GM18505 (cell line): Measurements from ENCODE around the gene EHBP1.

ENCODE experiments used
- ATAC-seq: cut with Tn5 transposase; IDR thresholded peaks from one replicate; pipeline ENCODE4 v1.9.1; 2021; ENCODE audit not compliant: unreplicated experiment
- POLR2A ChIP-seq: IDR thresholded peaks from 4 replicates; pipeline ENCODE4 v1.6.1; 2011; ENCODE audit warnings: borderline replicate concordance; ENCODE audit not compliant: insufficient read depth, insufficient read length; ENCODE audit errors: extremely low read depth

EHBP1 gene

DNA sequence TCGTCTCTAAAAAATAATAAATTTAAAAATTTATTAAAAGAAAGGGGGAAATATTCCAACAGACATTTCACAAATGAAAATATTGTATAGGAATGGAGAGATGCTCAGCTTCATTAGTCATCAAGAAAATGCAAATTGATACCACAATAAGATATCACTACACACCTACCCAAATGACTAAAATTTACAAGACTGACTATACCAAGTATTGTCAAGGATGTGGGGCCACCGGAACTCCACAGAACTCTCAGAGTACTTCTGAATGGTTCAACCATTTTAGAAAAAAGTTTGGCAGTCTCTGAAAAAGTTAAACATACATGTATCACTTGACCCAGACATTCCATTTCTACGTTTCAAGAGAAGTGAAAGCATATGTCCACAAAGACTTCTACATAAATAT, 163.4 kb downstream of the EHBP1 start:
- no peak for ATAC-seq

GRCh38 chr2:62870966-62871365, 165.5 kb downstream of the EHBP1 start:
- no peak for TF ChIP-seq POLR2A
- ATAC-seq = no peak

More for the DNA sequence above, 163.4 kb downstream of the EHBP1 start:
- TF ChIP-seq POLR2A = no peak

GRCh38 chr2:62871506-62871905, 166.0 kb downstream of the EHBP1 start:
- ATAC-seq = no peak
- TF ChIP-seq POLR2A = no peak

DNA sequence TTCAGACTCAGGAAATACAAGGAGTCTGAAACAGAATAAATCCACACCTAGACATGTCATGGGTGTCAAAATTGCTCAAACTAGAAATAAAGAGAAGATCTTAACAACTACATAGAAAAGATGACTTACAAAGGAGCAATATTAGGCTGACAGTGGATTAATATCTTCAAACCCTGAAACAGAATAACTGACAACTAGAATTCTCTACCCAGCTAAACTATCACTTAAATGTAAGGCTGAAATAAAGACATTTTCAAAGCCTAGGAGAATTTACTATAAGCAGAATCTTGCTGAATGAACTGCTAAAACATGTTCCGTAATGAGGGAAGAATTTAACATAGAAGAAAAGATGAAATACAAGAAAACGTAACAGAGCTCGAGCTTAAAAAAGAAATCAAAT, 168.1 kb downstream of the EHBP1 start:
- ATAC-seq = no peak
- no peak for TF ChIP-seq POLR2A

DNA sequence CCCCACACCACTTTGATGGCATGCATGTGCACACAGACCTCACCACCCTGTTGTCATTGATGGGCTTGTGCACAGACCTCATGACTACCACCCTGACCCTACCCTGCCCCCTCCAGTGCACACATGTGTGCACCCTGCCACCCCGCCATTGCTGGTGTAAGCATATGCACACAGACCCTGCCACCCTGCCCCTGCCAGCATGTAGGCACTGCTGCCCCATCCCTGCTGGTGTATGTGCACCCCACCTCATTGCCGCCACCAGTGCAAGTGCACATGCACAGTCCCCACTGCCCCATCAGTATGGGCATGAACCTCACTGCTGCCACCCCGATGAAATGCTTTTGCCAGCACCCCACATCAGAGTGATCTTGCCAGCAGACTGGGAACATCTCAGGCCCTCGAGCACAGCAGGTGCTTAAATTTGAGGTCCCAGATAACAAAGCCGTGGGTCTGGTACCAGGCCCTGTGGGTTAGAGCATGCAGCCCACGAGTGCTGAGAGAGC, 169.4 kb downstream of the EHBP1 start:
- no peak for ATAC-seq
- TF ChIP-seq POLR2A = no peak

- ATAC-seq = no peak
Measured at GRCh38 chr2:62881162-62881795, 175.8 kb downstream of the EHBP1 start.

GRCh38 chr2:62883629-62884028, 178.1 kb downstream of the EHBP1 start:
- no peak for ATAC-seq
- TF ChIP-seq POLR2A = no peak

More at GRCh38 chr2:62881162-62881795, 175.8 kb downstream of the EHBP1 start:
- no peak for TF ChIP-seq POLR2A

- ATAC-seq = no peak
Measured at GRCh38 chr2:62884086-62884485, 178.6 kb downstream of the EHBP1 start.

DNA sequence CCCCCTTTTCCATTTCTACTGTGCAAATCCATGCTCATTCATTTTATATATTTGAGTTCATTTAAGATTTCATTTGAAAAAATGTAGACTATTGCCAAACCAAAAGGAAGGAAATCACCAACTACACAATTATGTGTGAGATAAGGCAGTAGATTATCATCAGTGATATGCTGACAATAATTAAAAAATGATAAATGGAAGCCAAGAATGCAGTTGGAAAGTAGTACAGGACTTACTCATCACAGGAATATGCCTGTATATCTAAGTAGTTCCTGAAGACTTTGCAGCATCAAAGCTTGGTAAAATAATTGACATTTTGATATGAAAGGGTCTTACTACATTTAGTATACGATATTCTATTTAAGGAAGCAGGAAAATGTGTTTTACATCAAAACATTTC, 179.0 kb downstream of the EHBP1 start:
- no peak for ATAC-seq
- no peak for TF ChIP-seq POLR2A

More at GRCh38 chr2:62884086-62884485, 178.6 kb downstream of the EHBP1 start:
- no peak for TF ChIP-seq POLR2A

- no peak for ATAC-seq
Measured at GRCh38 chr2:62894966-62895631, 189.6 kb downstream of the EHBP1 start.

DNA sequence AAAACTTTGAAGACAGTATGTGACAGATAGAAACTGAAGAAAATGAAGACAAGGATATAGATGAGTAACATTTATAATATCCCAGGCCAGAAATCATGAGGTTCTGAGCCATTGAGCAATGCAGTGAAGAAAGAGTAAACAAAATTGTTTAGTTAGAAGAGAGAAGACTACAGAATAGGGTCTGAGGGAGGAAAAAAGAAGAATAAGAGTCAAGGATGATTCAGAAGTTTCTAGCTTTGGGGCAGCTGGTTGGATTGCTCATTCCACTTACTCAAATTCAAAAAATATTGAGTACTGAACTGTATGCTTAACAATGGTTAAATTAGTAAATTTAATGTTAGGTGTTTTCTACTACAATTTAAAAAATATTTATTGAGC, 190.1 kb downstream of the EHBP1 start:
- TF ChIP-seq POLR2A = no peak
- no peak for ATAC-seq

More at GRCh38 chr2:62894966-62895631, 189.6 kb downstream of the EHBP1 start:
- no peak for TF ChIP-seq POLR2A

DNA sequence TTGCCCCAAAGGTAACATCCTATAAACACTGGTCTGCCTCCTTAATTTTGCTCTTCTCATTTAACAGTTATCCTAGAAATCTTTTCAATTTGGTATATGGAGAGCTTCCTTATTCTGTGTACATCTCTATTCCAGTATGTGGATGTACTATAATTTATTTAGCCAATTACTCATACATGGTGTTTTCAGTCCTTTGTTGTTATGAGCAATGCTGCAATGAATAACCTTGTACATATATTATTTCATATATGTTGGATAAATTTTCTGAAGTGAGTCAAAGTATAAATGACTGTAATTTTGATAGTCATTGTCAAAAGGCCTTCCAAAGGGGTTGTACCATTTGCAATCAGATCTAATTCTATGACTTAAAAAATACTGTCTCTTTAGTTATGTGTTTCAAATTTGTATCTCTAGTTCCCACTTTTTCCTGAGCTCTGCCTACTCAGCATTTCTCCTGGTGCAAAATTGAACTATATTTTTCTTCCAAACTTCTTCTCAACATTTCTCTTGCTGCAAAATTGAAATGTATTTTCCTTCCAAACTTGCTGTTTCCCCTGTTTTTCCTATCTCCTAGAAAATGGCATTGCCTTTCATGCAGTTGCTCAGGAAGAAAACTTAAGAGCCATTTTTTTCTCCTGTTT, 191.8 kb downstream of the EHBP1 start:
- TF ChIP-seq POLR2A = no peak

DNA sequence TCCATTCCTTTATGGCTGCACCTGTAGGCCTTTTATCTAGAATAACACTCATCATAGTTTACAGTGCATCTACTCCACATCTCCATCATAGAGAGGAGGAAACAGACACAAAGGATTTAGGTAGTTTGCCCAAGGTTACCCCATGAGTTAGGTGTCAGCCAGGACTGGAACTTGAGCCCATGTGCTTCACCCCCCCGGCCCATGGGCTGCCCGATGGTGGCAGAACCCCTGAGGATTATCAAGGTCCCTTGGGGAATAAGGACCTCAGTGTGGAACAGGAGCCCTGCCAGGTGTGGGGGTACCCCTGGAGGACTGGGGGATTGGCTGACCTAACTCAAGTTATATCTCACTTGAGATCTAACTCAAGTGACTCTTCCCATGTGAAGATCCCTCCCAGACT, 198.8 kb downstream of the EHBP1 start:
- no peak for ATAC-seq

More for the DNA sequence above, 191.8 kb downstream of the EHBP1 start:
- no peak for ATAC-seq

GRCh38 chr2:62908145-62908544, 202.6 kb downstream of the EHBP1 start:
- ATAC-seq = no peak
- no peak for TF ChIP-seq POLR2A

More for the DNA sequence above, 198.8 kb downstream of the EHBP1 start:
- TF ChIP-seq POLR2A = no peak
